ENCODE data around the gene ZDHHC14.
"Not testable (repeated sequence)": the region's sequence is repeated elsewhere in the genome, so short reads cannot be mapped to it uniquely, and the experiment has no call there.

GRCh38 chr6:157578527-157578926 lies 197.5 kb downstream of the ZDHHC14 start:
- not testable (repeated sequence) for TF ChIP-seq EZH2phosphoT487 (IDR thresholded peaks at IDR 0.05; ENCODE audit: unreplicated experiment); EZH2 (IDR thresholded peaks at IDR 0.05; ENCODE audit: low read depth, unreplicated experiment); ZNF331 (CRISPR knock-in tag; IDR thresholded peaks at IDR 0.05; ENCODE audit: low read depth); REST (IDR thresholded peaks at IDR 0.05; ENCODE audit: unreplicated experiment)
- TF ChIP-seq, protein P1, sequence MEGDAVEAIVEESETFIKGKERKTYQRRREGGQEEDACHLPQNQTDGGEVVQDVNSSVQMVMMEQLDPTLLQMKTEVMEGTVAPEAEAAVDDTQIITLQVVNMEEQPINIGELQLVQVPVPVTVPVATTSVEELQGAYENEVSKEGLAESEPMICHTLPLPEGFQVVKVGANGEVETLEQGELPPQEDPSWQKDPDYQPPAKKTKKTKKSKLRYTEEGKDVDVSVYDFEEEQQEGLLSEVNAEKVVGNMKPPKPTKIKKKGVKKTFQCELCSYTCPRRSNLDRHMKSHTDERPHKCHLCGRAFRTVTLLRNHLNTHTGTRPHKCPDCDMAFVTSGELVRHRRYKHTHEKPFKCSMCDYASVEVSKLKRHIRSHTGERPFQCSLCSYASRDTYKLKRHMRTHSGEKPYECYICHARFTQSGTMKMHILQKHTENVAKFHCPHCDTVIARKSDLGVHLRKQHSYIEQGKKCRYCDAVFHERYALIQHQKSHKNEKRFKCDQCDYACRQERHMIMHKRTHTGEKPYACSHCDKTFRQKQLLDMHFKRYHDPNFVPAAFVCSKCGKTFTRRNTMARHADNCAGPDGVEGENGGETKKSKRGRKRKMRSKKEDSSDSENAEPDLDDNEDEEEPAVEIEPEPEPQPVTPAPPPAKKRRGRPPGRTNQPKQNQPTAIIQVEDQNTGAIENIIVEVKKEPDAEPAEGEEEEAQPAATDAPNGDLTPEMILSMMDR (conservative IDR thresholded peaks at IDR 0.05; ENCODE audit: low read depth in 2 of 2) = not testable (repeated sequence)
